Measurements from ENCODE around the gene CENPP. TPM values are rescaled to one million over a fixed set of nuclear protein-coding genes. Genes with fewer than 3 reads are reported as not detected.

Gene CENPP
- total RNA-seq, 1 donor: 5.4 TPM

GRCh38 chr9:92599938-92600461 is 274.2 kb downstream of the CENPP start:
- no peaks in the 10 kb centered on the region for H3K79me2 ChIP-seq (ENCODE audit: insufficient read depth, low read length)
- no peak overlapping the region for H2AFZ ChIP-seq (ENCODE audit: low read length)
- no peaks in the 10 kb centered on the region for H4K20me1 ChIP-seq (ENCODE audit: insufficient read depth, low read length)
- H3K27ac ChIP-seq (ENCODE audit: low read depth, low read length): no peak overlapping the region
- H3K36me3 ChIP-seq (ENCODE audit: insufficient read depth, low read length): no peaks in the 10 kb centered on the region
- TF ChIP-seq CTCF (IDR thresholded peaks at IDR 0.05; ENCODE audit: extremely low read depth, low read depth, low read length): no peak
- H3K4me2 ChIP-seq (ENCODE audit: insufficient read depth, low read length): peak overlapping the region; percentile 81
- H3K4me1 ChIP-seq (ENCODE audit: insufficient read depth, low read length): peaks cover 17% of the 10 kb centered on the region
- no peaks in the 10 kb centered on the region for H3K27me3 ChIP-seq (ENCODE audit: insufficient read depth, low read length)
- H3K4me3 ChIP-seq (ENCODE audit: insufficient read depth, low read length): no peak overlapping the region
- DNase-seq (ENCODE audit: insufficient read length, low spot score, missing footprints): no peak
- H3K9me3 ChIP-seq (ENCODE audit: low read depth, low read length): no peaks in the 10 kb centered on the region

- no peaks in the 10 kb centered on the region for H3K36me3 ChIP-seq (ENCODE audit: insufficient read depth, low read length)
- peak overlapping the region; percentile 58 for H3K4me3 ChIP-seq (ENCODE audit: insufficient read depth, low read length)
- peak; percentile 88 for DNase-seq (ENCODE audit: insufficient read length, low spot score, missing footprints)
- H2AFZ ChIP-seq (ENCODE audit: low read length): peak overlapping the region; percentile 87
- no peaks in the 10 kb centered on the region for H4K20me1 ChIP-seq (ENCODE audit: insufficient read depth, low read length)
- no peaks in the 10 kb centered on the region for H3K79me2 ChIP-seq (ENCODE audit: insufficient read depth, low read length)
- H3K27ac ChIP-seq (ENCODE audit: low read depth, low read length): peak overlapping the region; percentile 71
- peaks cover 17% of the 10 kb centered on the region for H3K4me1 ChIP-seq (ENCODE audit: insufficient read depth, low read length)
- TF ChIP-seq CTCF (IDR thresholded peaks at IDR 0.05; ENCODE audit: extremely low read depth, low read depth, low read length): no peak
- peak overlapping the region; percentile 81 for H3K4me2 ChIP-seq (ENCODE audit: insufficient read depth, low read length)
- no peaks in the 10 kb centered on the region for H3K27me3 ChIP-seq (ENCODE audit: insufficient read depth, low read length)
- no peaks in the 10 kb centered on the region for H3K9me3 ChIP-seq (ENCODE audit: low read depth, low read length)
Observed at GRCh38 chr9:92600462-92601261, 274.9 kb downstream of the CENPP start.

GRCh38 chr9:92601451-92601850 is 275.7 kb downstream of the CENPP start:
- Histone ChIP-seq H2AFZ (ENCODE audit: low read length) (peak overlapping the region; percentile 87), H3K27ac (ENCODE audit: low read depth, low read length) (peak overlapping the region; percentile 71), H3K27me3 (ENCODE audit: insufficient read depth, low read length) (no peaks in the 10 kb centered on the region), H3K4me2 (ENCODE audit: insufficient read depth, low read length) (peak overlapping the region; percentile 81), H4K20me1 (ENCODE audit: insufficient read depth, low read length) (no peaks in the 10 kb centered on the region), H3K4me1 (ENCODE audit: insufficient read depth, low read length) (peaks cover 17% of the 10 kb centered on the region), H3K36me3 (ENCODE audit: insufficient read depth, low read length) (no peaks in the 10 kb centered on the region), H3K4me3 (ENCODE audit: insufficient read depth, low read length) (peak overlapping the region; percentile 58), H3K79me2 (ENCODE audit: insufficient read depth, low read length) (no peaks in the 10 kb centered on the region), H3K9me3 (ENCODE audit: low read depth, low read length) (no peaks in the 10 kb centered on the region)
- no peak for TF ChIP-seq CTCF (IDR thresholded peaks at IDR 0.05; ENCODE audit: extremely low read depth, low read depth, low read length)
- no peak for DNase-seq (ENCODE audit: insufficient read length, low spot score, missing footprints)

- H2AFZ ChIP-seq (ENCODE audit: low read length): no peak overlapping the region
- TF ChIP-seq CTCF (IDR thresholded peaks at IDR 0.05; ENCODE audit: extremely low read depth, low read depth, low read length): no peak
- H3K79me2 ChIP-seq (ENCODE audit: insufficient read depth, low read length): no peaks in the 10 kb centered on the region
- no peaks in the 10 kb centered on the region for H3K9me3 ChIP-seq (ENCODE audit: low read depth, low read length)
- H3K4me3 ChIP-seq (ENCODE audit: insufficient read depth, low read length): no peak overlapping the region
- no peak for DNase-seq (ENCODE audit: insufficient read length, low spot score, missing footprints)
- no peaks in the 10 kb centered on the region for H4K20me1 ChIP-seq (ENCODE audit: insufficient read depth, low read length)
- H3K4me2 ChIP-seq (ENCODE audit: insufficient read depth, low read length): no peak overlapping the region
- H3K4me1 ChIP-seq (ENCODE audit: insufficient read depth, low read length): peaks cover 24% of the 10 kb centered on the region
- no peaks in the 10 kb centered on the region for H3K27me3 ChIP-seq (ENCODE audit: insufficient read depth, low read length)
- no peak overlapping the region for H3K27ac ChIP-seq (ENCODE audit: low read depth, low read length)
- H3K36me3 ChIP-seq (ENCODE audit: insufficient read depth, low read length): no peaks in the 10 kb centered on the region
Observed at GRCh38 chr9:92602413-92602812, 276.7 kb downstream of the CENPP start.

Measured in osteoblast (primary cell).